Astrocyte of the spinal cord (primary cell): ENCODE data around the gene LRCH2.

Experiments used
- DNase-seq: peaks from one replicate; pipeline ENCODE4 v3.0.0; 2011; ENCODE audit warnings: low read depth, low spot score
- H3K4me3 ChIP-seq: 2 replicates; pipeline ENCODE4 v1.5.1; 2011; ENCODE audit warnings: low read depth, mild to moderate bottlenecking, low read length, moderate library complexity
- in situ Hi-C: cut with HindIII; loops from 2 replicates; pipeline ENCODE4 v1.10.0; 2017; ENCODE audit warnings: low sequenced_read_pairs
- TF ChIP-seq, protein P1 (sequence below): IDR thresholded peaks from 2 replicates; pipeline ENCODE4 v1.5.1; 2012; ENCODE audit warnings: low read depth, mild to moderate bottlenecking, low read length, inconsistent platforms

Gene LRCH2

DNA sequence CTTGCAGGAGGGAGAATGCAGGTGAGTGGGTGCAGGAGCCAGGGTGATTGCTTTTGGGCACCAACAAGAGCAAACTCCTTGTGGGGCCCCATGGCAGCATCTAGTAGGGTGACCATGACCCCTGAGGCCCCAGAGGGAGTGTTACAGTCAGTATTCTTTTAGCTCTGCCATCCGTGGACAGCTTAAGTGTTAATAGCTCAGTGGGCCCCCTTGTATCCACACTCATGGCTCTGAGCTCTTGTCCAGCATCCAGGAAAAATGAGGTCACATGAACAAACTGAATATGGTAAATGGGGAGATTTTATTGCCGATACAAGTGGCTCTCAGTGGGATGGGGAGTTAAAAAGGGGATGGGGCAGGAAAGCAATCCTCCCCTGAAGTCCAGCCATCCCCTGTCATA lies 27.3 kb upstream of the LRCH2 start:
- in situ Hi-C loops = no loop called here
- TF ChIP-seq, protein P1, sequence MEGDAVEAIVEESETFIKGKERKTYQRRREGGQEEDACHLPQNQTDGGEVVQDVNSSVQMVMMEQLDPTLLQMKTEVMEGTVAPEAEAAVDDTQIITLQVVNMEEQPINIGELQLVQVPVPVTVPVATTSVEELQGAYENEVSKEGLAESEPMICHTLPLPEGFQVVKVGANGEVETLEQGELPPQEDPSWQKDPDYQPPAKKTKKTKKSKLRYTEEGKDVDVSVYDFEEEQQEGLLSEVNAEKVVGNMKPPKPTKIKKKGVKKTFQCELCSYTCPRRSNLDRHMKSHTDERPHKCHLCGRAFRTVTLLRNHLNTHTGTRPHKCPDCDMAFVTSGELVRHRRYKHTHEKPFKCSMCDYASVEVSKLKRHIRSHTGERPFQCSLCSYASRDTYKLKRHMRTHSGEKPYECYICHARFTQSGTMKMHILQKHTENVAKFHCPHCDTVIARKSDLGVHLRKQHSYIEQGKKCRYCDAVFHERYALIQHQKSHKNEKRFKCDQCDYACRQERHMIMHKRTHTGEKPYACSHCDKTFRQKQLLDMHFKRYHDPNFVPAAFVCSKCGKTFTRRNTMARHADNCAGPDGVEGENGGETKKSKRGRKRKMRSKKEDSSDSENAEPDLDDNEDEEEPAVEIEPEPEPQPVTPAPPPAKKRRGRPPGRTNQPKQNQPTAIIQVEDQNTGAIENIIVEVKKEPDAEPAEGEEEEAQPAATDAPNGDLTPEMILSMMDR = no peak
- no peak for DNase-seq
- no peak overlapping the region for H3K4me3 ChIP-seq

DNA sequence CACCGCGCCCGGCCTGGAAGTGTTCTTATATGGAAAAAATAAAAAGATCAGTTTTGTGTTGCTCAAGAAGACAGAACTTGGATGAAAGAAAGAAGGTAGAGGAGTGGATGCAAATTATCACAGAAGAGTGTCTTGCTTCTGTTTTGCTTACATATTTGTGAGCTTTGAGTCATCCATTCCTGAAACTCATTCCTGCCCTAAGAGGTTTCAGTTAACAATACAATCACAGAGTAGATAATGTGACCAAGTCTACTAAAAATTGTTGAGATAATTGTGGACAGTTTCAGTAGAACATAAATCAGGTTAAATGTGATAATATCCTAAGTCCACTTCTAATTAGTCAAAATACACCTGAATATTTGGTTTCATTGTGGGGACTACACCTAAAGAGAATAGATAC lies 26.4 kb upstream of the LRCH2 start:
- H3K4me3 ChIP-seq = no peak overlapping the region
- DNase-seq = peak; percentile 10
- TF ChIP-seq, protein P1 = no peak
- in situ Hi-C loops = no loop called here

DNA sequence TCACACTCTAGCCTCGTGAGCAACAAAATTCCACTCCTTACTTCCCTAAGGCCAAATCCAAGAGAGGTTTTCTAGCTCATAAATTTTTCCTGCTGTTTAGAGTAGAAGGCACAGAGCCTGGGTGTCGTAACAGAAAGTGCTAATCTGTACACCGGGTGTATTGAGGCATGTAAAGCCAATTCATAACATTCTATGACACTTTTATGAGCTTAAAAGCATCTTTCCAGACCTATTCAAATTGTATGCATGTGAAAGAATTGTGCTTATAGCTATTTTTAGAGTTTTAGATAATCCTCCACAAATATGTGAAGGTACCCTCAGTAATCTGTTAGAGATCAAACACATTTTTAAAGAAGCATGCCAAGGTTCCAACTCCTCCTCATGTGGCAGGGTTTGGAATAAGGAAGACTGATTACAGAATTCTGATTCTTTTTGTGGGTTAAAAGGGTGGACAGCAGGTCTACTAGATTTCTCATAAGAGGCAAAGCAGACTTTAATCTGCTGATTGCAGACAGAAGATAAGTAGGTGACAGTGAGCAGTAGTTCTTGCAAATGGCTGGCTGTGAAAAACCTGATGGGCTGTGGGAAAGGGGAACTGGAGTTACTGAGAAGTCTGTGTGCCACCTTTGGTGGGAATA lies 25.5 kb upstream of the LRCH2 start:
- H3K4me3 ChIP-seq = no peak overlapping the region
- DNase-seq = no peak
- in situ Hi-C loops = no loop called here
- TF ChIP-seq, protein P1 = no peak

DNA sequence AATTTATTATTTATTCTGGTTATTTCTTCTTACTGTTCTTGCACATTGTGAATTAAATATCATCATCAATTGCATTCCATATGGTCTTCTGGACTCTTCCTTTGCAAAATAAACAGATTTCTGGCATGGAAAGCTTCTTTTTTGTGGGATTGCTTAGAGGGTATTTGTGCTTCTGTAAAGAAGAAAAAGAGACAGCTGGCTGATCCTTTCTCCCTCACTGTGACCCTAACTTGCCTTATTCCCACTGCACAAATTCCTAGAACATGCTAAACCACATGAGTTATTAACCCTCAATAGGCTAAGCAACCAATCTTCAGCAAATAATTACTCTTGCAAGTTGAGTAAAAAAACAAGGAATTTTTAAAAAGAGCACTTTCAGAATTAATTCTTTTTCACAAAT lies 23.8 kb upstream of the LRCH2 start:
- in situ Hi-C loops = no loop called here
- TF ChIP-seq, protein P1 = no peak
- H3K4me3 ChIP-seq = no peak overlapping the region
- no peak for DNase-seq

DNA sequence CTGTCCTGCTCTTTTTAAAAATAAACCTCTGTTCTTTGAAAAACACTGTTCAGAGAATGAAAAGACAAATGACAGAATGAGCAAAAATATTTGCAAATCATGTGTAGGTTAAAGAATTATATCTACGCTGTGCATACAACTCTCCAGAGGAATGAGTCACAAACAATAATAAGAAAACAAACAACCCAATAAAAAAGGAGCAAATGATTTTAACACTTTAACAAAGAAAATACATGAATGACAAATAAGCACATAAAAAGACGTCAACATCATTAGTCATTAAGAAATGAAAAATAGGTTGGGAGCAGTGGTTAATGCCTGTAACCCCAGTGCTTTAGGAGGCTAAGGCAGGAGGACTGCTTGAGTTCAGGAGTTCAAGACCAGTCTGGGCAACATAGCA lies 21.1 kb upstream of the LRCH2 start:
- in situ Hi-C loops = no loop called here
- no peak for DNase-seq
- TF ChIP-seq, protein P1 = no peak
- no peak overlapping the region for H3K4me3 ChIP-seq

DNA sequence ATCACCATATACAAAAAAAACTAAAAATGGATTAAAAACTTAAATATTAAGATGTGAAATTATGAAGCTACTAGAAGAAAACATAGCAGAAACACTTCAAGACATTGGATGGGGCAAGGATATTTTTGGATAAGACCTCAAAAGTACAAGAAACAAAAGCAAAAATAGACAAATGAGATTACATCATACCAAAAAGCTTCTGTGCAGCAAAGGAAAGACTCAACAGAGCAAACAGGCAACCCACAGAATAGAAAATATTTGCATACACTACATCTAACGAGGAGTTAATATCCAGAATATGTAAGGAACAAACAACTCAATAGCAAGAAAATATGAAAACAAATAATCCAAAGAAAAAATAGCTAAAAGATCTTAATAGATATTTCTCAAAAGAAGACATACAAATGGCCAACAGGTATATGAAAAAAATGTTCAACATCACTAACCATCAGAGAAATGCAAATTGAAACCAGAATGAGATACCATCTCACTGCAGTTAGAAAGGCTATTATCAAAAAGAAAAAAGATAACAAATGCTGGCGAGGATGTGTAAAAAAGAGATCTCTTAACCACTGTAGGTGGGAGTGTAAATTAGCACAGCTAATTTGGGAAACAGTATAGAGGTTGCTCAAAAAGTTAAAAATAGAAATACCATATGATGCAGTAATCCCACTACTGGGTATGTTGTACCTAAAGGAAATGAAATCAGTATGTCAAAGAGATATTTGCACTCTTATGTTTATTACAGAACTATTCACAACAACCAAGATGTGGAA lies 17.8 kb upstream of the LRCH2 start:
- TF ChIP-seq, protein P1 = no peak
- H3K4me3 ChIP-seq = no peak overlapping the region
- no peak for DNase-seq
- in situ Hi-C loops = no loop called here
